Hippocampal formation (tissue), 2 donors: Measurements from ENCODE around the gene EN2.

Source experiments
- DNase-seq, 2 donors: peaks; one replicate each; lab custom pipeline; 2025; lab: John Stamatoyannopoulos, UW

The EN2 gene

DNA sequence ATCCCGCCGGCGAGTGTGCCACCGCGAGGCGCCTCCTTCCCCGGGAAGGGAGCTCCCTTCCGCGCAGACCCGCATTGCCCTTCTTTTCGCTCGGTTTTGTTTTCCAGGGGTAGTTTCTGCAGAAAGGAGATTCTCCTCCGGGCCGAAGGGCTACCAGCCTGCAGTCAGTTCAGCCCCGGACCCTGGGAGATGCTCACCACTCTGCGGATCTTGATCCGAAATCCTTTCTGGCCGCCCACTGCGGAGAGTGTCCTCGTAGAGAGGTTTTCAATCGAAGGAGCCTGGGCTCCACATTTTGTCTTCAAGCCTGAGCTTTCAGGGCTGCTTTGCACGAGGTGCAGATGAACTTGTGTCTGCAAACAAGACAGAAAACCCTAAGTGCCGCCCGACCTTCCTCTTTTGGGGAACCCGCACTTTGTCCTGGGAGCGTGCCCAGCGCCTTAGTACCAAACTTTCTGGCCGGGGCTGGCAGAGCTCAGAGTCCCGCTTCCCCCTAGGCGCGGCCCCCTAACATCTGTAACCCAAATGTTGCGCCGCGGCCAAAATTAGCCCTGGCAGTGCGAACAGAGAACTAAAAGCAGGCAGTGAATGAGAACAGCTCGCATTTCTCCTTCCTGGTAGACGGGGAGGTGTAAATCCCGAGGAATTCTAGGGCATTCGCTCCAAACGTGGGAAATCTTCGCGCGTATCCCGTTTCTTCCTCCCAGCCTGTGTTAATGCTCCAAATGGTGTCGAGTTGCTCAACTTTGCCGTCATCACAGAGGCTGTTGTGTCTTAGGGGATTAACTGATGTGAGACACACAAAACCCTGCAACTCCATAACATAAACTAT lies 6.7 kb upstream of the EN2 start:
- no peak for DNase-seq

DNA sequence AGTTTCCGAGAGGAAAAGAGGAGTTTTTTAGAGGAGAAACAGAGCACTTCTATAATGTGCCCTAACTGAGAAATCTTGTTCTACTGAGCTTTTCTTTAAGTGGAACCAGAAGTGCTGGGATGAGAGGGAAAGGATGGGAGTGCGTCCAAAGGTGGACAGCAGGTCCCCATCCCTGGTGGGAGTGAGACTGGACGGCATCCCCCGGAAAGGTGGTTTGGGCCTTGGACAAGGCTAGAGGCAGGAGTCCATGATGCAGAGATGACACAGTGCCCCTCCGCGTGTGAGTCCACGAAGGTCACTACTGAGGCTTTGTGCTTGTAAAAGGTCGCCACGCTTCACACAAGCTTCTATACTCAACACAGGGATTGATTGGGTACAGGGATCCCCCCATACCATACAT lies 6.1 kb upstream of the EN2 start:
- no peak for DNase-seq

DNA sequence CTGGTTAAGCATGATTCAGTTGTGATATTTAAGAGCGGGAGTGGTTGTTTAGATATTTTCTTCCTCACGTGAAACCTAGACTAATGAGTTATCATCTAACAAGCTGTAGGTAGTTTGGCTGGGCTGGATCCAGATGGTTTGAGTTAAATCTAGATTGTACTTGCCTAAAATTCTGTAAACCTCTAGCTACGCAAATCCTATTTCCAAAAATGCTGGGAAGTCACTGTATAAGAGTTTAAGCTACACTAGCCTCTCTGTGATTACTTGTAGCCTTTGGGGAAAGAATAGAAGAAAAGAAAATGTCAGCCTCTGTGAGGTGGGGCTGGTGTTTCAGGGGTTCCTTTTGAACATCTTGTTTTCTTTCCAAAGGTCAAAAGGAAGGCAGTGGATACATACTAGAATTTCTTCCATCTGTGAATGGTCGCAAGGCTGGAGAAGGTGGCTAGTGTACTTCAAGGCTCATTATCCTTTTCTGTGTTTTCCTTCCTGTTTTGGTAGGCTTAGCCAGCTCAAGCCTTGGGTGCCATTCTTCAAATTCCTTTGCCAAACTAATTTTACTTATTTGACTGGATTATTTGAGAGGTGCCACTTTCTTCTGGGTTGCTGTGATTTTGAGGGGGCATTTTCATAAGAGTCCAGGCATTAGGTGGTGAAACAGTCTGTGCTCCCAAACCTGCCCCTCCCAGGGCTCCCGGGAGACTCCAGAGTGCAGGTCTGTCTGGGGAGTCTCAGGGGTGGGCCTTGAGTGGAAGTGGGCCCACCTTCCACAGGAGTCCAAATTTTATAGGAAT lies 5.2 kb upstream of the EN2 start:
- no peak for DNase-seq

DNA sequence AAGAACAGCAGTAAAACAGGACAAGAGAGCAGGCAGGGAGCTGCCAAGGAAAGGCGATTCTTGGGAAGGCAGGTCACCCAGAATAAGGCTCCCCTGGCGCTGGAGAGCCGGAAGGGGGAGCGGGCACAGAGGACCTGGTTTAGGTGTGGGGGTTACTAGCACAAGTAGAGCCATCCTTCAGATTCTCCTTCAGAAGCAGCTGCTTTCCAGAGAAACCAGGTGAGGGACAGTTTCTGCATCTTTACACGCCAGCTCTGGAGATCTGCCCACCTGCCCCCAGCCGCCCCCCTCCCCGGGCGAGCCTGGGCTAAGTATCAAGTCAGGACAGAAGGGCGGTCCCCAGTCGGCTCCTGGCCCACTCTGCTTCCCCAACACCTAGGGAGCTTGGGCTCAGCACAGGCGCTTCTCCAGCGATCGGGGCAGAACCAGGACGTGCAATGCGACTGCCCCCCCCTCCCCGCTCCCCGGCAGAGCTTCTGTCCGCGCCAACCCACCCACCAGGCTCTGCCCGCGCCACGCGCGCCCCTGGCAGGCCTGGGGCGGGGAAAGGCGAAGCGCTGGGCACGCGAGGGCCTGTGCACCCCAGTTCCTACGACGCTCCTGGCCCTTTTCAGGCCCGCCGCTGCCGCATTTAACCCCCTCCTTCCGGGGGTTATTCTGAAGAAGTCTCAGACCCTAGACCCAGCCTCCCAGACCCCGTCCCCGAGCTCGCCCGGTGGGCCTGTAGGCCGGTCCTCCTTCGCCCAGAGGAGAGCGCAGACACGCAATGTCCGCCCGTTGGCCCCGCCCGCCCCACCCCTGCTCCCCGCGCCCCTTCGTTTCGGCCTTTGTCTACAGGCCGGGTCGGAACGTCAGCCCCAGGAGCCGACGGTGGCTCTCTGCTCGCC lies 4.4 kb upstream of the EN2 start:
- no peak for DNase-seq

DNA sequence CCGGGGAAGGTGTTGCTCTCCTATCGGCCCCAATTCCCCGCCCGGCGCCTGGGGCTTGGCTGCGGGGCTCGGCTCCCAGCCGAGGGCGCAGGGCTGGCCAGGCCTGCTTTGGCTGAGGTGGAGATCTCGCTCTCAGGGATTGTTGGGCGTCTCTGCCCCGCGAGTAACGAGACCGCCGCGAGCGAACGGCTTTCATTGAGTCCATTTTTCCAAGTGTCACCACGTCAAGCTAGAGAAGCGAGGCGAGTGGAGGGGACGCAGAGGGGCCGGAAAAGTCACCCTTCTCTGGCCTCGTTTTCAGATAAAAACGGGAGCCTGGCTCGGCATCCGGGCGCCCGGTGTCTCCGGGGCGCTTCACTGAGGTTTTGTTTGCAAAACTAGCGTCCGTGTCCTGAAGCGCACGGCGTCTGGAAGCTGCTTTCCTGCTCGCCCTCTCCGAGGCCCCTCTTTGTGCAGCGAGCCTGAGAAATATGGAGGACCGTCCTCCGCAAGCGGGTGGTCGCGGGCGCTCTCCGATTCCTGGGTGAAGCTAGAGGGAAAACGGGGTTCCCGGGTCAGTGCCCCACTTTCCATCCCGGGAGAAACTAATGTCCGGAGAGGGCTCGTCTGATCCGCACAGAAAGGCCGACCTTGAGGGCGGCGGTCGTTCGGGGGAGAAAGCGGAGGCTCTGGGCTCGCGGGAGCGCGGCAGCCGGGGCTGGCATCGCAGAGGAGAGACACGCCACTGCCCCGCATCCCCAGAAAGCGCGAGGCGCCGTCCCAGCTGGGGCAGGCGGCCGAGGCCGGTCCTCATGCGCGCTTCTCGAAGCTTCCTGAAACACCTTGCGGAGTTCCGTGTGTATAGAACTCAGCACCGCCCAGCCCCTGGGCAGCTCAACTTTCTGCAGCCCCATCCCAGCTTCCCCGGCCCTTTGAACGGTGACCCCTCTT lies 3.5 kb upstream of the EN2 start:
- DNase-seq: no peak

DNA sequence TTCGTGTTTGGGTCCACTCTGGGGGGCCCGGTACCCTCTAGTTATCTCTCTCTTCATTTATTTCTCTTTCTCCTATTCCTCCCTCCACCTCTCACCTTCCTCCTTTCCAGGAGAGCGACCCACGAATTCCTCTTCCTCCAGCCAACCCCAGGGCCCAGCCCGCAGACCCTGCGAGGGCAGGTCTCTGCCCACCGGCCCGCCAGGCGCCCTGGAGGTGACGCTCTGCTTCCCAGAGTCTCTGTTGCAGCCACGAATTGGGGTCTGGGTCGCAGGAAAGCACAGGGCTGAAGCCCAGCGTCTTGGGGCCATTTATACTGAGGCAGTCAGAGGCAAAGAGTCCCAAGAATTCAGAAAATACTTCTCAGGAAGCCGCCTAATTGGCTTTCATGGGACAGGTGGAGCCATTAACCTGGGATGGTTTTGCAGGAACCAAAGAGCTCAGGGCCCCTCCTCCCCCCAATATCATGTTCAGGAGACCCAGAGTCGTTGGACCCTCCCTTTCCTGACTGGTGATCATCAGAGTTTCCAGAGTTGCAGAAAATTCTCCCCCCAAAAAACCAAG lies 2.7 kb upstream of the EN2 start:
- DNase-seq: no peak

DNA sequence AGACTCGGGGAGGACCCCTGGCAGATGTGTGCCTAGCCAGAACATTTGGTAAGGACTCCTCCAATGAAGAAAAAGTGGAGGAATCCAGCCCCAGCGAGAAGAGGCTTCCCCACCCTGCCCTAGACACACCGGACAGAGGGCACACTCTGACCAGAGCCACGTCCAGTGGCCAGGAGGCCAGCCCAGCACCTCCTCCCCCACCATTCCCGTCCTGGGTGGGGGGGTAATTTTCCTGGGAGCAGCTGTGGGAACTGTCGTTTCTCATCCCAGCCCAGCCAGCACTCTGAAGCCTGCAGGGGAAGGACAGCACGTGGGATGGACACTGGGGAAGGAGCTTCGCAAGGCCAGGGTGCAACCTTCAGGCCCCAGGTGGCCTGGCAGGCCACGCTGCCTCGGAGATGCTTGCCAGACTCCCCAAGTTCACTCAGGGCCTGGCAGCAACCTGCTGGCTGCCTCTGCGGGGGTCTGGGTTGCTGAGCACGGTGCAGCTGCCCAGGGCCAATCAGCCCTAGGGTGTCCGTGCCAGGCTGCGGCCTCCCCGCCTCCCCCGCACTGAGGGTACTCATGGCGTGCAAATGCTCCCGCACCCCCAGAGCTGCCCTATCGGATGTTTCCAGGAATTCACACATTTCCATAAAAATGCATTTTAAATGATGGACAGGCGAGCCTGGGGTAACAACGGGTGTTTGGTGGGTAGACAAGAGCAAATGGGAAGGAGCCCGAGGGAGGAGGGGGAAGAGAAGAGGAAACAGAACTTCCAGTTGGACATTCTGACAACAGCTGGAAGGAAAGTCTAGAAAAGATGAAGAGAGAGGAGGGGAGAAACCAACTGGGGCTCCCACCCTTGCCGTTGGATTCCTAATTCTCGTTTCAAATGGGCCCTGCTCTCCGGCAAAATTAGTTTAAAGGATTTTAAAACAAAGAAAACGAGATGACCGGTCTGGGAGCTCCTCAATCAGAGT lies 1.9 kb upstream of the EN2 start:
- DNase-seq: no peak

DNA sequence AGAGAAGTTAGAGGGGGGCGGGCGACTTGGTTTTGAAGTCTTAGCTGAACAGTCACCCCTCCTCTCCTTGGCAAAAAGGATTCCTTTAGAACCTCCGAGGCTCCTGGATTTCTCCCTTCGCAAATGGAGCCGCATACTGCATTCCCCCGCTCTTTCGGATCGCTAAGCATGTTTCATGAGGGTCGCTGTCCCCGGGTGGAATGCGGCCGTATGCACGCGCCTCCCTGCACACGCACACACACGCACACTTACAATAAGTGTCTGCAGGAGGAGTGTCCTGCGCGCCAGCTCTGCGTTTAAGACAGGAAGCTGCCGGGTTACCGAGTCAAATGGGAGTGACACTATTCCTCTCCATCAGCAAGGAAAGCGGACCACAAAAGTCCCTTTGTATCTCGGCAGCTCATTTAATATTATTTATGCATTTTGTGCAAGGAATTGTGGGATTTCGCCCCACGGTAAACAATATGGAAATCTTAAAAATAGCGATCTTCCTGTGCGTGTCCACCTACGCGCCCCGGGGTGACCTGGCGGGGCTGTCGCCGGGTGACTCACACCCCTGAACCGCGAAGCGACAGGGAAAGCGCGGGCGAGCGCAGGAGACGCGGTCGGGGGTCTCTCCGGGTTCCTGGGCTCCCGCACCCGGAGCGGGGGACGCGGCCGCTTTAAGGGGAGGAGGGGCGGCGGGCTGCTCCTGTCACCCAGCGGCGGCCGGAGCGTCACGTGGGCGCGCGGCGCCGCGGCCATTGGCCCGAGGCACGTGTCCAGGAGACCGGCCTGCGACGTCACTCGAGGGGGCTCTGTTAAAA lies 988 bp upstream of the EN2 start:
- DNase-seq: peak; percentile 60 to 84

DNA sequence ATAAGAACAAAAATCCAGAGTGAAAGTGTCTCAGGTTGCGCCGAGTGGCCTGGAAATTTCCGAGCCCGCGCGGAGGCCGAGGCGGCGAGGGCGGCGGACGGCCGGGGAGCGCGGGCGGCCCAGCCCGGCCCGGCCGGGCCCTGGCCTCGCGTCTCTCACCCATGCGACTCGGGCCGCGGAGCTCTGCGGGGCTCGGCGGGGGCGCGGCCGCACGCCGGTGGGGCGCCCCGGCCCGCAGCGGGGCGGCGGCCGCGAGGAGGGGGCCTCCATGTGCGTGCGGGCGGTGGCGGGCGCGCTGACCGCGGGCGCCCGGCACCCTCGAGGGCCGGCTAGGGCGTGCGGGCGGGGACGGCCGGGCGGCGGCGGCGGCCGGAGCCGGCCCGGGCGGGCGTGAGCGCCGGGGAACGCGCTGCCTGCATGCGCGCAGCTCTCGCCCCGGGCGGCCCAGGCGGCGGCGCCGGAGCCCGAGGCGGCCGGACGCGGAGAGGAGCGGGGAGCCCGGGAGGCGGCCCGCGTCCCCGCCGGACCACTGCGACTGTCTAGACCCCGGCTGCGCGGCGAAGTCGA lies 302 bp upstream of the EN2 start:
- no peak for DNase-seq

DNA sequence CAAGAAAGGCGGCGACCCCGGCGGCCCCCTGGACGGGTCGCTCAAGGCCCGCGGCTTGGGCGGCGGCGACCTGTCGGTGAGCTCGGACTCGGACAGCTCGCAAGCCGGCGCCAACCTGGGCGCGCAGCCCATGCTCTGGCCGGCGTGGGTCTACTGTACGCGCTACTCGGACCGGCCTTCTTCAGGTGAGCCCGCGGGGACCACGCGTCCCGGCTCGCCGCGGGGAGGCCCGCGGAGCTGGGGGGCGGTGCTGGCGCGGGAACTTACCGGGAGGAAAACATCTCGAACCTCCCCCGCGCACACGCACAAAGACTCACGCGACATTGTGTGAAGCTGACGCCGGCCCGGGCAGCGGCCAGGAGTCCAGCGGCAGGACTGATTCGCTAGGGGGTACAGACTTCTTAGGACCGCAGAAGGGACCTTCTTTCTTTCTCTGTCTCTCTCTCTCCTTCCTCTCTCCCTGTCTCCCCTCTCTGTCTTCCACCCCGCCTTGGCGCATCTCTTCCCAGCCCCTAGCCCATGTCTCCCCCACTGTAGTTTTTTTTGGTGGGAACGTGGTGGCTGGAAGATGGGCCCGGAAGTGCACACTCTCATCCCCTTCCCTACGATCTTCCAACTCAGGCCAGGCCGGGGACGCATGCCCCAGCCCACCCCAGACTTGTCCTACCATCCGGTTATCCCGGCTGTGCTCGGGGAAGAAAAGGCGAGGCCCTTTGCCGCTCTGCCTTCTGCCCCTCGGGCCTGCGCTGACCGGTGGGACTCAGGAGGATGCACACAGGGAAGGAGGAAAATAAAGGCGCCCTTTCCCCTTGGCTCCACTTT lies 1.2 kb downstream of the EN2 start:
- no peak for DNase-seq

DNA sequence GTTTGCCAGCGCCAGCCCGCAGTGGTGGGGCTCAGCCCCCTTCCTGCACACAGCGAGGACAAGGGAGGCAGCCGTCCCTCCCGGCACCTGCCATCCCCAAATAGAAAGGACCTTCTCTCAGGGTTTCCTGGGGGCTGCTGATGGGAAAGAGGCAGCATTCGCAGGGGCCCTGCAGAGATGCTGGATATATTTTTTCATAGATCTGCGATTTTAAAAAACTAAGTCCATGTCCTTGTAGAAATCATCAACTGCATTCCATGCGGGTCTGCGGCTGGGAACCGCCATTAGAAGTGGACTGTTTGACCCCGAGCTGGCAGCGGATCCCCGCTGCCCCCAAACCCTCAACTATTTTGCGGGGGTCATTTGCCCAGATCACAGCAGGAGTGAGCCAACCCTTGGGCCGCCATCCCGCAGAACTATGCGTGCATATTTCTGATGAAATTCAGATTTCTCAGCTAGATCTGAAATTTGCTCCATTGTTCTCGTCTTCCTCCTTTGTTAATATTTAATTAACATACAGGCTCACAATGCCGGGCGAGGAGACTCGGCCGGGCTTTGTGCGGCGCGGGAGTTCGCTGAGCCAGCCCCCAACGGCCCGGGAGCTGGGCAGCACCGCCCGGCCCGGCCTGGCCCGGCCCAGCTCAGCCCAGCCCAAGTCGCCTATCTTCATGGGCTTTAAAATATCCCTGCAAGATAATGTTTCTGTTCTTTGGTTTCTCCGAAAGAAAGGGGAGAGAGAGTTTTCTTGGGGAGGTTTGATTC lies 2.0 kb downstream of the EN2 start:
- DNase-seq: no peak

DNA sequence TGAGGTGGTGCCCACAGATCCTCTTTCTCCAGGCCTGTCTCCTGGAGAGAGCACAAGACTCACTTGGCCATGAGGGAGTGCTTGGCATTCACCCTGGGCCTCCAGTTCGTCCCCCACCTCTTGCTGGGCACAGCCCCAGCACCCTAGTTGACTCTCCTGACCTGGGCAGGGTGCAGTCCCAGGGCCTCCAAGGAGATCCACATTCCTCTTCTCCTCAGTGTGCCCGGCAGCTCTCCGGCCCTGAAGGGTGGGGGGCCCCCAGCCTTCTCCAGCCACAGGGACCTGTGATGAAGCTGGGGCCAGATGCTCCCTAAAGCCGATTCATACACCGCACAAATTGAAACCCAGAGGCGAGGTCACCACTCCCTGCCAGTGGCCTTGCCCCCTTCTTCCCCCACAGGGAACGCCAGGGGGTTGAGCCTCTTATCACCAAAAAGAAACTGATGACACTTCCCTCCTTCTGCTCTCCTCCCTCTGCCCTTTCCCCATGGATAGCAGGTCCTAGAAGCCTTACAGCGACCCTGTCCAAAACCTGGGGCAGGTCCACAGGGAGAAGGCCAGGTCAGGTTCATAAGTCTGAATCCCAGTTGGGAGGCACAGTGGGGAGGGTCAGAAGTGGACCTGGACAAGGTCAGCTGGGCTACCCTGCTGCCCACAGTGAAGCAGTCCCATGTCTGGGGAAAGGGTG lies 3.1 kb downstream of the EN2 start:
- no peak for DNase-seq

DNA sequence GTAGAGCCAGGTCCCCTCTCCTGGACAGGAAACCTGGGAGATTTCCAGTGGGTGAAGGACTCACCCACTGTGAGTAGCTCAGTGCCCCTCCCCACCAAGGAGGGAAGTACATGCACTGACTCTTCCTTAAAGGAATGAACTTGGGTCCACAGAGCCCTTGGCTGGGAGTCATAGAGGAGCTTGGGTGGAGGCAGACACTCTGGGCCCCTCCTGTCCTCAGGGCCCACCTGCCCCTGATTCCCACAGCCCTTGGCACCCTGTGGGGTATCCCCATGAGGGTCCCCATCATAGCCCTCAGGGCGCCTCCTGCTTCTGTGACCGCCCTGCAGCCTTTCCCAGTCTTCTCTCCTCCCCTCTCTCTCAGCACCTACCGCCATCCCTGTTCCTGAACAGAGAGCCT lies 3.7 kb downstream of the EN2 start:
- DNase-seq: no peak

DNA sequence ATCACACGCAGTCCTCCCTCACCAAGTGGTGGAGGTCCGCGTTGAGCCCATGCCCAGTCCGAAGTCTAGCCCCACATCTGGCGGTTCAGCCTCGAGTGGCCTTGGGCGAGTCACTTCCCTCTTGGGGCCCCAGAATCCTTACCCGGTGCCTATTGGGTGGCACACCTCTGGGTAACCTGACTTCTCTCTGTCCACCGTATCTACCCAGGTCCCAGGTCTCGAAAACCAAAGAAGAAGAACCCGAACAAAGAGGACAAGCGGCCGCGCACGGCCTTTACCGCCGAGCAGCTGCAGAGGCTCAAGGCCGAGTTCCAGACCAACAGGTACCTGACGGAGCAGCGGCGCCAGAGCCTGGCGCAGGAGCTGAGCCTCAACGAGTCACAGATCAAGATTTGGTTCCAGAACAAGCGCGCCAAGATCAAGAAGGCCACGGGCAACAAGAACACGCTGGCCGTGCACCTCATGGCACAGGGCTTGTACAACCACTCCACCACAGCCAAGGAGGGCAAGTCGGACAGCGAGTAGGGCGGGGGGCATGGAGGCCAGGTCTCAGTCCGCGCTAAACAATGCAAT lies 4.3 kb downstream of the EN2 start:
- no peak for DNase-seq

DNA sequence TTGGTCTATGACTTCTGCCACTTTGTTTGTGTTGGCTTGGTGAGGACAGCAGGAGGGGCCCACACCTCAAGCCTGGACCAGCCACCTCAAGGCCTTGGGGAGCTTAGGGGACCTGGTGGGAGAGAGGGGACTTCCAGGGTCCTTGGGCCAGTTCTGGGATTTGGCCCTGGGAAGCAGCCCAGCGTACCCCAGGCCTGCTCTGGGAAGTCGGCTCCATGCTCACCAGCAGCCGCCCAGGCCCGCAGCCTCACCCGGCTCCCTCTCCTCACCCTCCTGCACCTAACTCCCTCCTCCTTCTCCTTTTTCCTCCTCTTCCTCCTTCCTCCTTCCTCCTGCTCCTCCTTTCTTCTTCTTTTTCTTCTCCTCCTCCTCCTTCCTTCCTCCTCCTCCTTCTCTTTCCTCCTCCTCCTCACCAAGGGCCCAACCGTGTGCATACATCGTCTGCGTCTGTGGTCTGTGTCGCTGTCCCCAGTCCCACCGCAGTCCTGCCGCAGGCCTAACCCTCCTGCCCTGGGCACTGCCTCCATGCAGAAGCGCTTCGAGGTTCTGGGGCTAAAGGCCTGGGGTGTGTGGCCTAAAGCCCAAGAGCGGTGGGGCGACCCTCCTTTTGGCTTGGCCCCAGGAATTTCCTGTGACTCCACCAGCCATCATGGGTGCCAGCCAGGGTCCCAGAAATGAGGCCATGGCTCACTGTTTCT lies 5.3 kb downstream of the EN2 start:
- no peak for DNase-seq
